Type B pancreatic cell (in vitro differentiated cells): ENCODE data around the gene PLAC1. TPM values are rescaled to one million over a fixed set of nuclear protein-coding genes. Genes with fewer than 3 reads are reported as not detected.

Experiments used
- DNase-seq: peaks from one replicate; pipeline ENCODE4 v3.0.0; 2021; ENCODE audit warnings: mixed read lengths; ENCODE audit not compliant: unreplicated experiment; ENCODE audit errors: extremely low spot score
- H3K27ac Mint-ChIP-seq: 2 replicates; pipeline ENCODE4 v1.8.0; 2021; ENCODE audit warnings: mild to moderate bottlenecking, mixed read lengths
- H3K27me3 Mint-ChIP-seq: 2 replicates; pipeline ENCODE4 v1.8.0; 2021; ENCODE audit warnings: mixed read lengths
- H3K36me3 Mint-ChIP-seq: 2 replicates; pipeline ENCODE4 v1.8.0; 2021; ENCODE audit warnings: mixed read lengths
- H3K4me1 Mint-ChIP-seq: one replicate; pipeline ENCODE4 v1.8.0; 2021; ENCODE audit warnings: mixed read lengths; ENCODE audit not compliant: unreplicated experiment
- H3K4me3 Mint-ChIP-seq: 2 replicates; pipeline ENCODE4 v1.8.0; 2021; ENCODE audit warnings: mild to moderate bottlenecking, mixed read lengths
- H3K9me3 Mint-ChIP-seq: 2 replicates; pipeline ENCODE4 v1.8.0; 2021; ENCODE audit warnings: mixed read lengths
- total RNA-seq: library from RNA; stranded (reverse); gene quantifications from 2 replicates; pipeline ENCODE4 v1.2.1, GENCODE V29; 2021; ENCODE audit warnings: low replicate concordance
- TF ChIP-seq, protein P1 (sequence below): fragments of 200-600 bp; sonication (generic); conservative IDR thresholded peaks from 2 replicates; pipeline ENCODE4 v1.5.0; 2021; ENCODE audit warnings: antibody characterized with exemption, mild to moderate bottlenecking

PLAC1 gene
- total RNA-seq, 1 donor from 2014 or later: 0.43 TPM

GRCh38 chrX:134608153-134608552, 50.1 kb downstream of the PLAC1 start:
- H3K27ac Mint-ChIP-seq: no peak overlapping the region
- H3K27me3 Mint-ChIP-seq: no peaks in the 10 kb centered on the region
- no peak overlapping the region for H3K4me3 Mint-ChIP-seq
- no peaks in the 10 kb centered on the region for H3K9me3 Mint-ChIP-seq
- no peaks in the 10 kb centered on the region for H3K4me1 Mint-ChIP-seq
- TF ChIP-seq, protein P1, sequence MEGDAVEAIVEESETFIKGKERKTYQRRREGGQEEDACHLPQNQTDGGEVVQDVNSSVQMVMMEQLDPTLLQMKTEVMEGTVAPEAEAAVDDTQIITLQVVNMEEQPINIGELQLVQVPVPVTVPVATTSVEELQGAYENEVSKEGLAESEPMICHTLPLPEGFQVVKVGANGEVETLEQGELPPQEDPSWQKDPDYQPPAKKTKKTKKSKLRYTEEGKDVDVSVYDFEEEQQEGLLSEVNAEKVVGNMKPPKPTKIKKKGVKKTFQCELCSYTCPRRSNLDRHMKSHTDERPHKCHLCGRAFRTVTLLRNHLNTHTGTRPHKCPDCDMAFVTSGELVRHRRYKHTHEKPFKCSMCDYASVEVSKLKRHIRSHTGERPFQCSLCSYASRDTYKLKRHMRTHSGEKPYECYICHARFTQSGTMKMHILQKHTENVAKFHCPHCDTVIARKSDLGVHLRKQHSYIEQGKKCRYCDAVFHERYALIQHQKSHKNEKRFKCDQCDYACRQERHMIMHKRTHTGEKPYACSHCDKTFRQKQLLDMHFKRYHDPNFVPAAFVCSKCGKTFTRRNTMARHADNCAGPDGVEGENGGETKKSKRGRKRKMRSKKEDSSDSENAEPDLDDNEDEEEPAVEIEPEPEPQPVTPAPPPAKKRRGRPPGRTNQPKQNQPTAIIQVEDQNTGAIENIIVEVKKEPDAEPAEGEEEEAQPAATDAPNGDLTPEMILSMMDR: no peak
- no peak for DNase-seq
- no peaks in the 10 kb centered on the region for H3K36me3 Mint-ChIP-seq

GRCh38 chrX:134607523-134607922, 50.7 kb downstream of the PLAC1 start:
- TF ChIP-seq, protein P1: no peak
- DNase-seq: no peak
- no peaks in the 10 kb centered on the region for H3K27me3 Mint-ChIP-seq
- H3K4me1 Mint-ChIP-seq: no peaks in the 10 kb centered on the region
- H3K9me3 Mint-ChIP-seq: no peaks in the 10 kb centered on the region
- no peak overlapping the region for H3K4me3 Mint-ChIP-seq
- no peaks in the 10 kb centered on the region for H3K36me3 Mint-ChIP-seq
- no peak overlapping the region for H3K27ac Mint-ChIP-seq

DNA sequence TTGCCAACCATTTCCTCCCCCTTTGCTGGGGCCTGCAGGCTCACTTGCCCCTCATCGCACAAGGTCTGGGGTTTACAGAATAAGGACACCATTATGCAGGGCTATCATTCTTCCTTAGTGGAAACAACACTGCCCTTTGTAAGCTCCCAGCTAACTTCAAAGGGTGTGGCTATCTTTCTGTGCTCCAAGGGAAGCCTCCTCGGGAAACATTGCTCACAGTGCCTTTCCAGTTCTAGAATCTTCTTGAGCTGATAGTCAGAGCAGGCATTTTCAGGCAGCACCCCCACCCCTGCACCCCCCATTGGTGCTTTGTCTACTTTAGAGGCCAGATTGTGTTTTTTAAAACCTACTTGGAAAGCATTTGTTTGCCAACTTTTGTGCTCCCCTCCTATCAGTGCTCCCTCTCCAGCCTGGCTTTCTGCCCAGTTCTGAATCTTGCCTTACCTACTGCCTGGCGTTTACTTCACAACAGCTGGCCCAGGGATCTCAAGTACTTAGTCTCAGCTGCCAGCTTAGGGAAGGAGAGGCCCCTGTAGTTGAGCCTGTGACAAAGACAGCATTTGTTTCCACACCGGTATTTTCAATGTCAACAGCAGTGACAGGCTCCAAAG, 53.5 kb downstream of the PLAC1 start:
- Mint-ChIP-seq H3K27ac (no peak overlapping the region), H3K36me3 (no peaks in the 10 kb centered on the region), H3K9me3 (no peaks in the 10 kb centered on the region), H3K4me3 (no peak overlapping the region), H3K27me3 (no peaks in the 10 kb centered on the region), H3K4me1 (no peaks in the 10 kb centered on the region)
- DNase-seq: no peak
- TF ChIP-seq, protein P1: no peak

GRCh38 chrX:134603806-134604700, 54.2 kb downstream of the PLAC1 start:
- H3K4me3 Mint-ChIP-seq: no peak overlapping the region
- H3K27ac Mint-ChIP-seq: peak overlapping the region; percentile 6
- no peaks in the 10 kb centered on the region for H3K4me1 Mint-ChIP-seq
- H3K36me3 Mint-ChIP-seq: no peaks in the 10 kb centered on the region
- no peaks in the 10 kb centered on the region for H3K27me3 Mint-ChIP-seq
- no peak for DNase-seq
- TF ChIP-seq, protein P1: no peak
- H3K9me3 Mint-ChIP-seq: no peaks in the 10 kb centered on the region

DNA sequence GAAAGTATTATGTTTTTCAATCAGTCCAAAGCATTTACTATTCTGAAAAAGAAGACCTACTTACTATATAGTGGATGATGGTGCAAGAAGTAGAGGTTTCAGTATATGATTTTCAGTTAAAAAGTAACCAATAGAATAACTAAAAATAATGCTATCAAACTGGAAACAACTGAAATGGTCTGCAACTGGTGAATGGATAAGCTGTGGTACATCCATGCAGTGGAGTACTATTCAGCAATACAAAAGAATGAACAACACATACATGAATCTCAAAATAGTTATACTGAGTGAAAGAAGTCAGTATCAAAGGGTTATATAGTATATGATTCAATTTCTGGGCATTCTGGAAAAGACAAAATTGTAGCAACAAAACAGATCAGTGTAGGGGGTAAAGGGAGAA, 55.9 kb downstream of the PLAC1 start:
- no peaks in the 10 kb centered on the region for H3K4me1 Mint-ChIP-seq
- DNase-seq: no peak
- TF ChIP-seq, protein P1: no peak
- H3K27me3 Mint-ChIP-seq: no peaks in the 10 kb centered on the region
- H3K27ac Mint-ChIP-seq: no peak overlapping the region
- H3K36me3 Mint-ChIP-seq: no peaks in the 10 kb centered on the region
- H3K4me3 Mint-ChIP-seq: no peak overlapping the region
- H3K9me3 Mint-ChIP-seq: no peaks in the 10 kb centered on the region
